A673 (cell line): ENCODE data around the gene NDUFB1. TPM values are rescaled to one million over a fixed set of nuclear protein-coding genes. Genes with fewer than 3 reads are reported as not detected.

Experiments
- BruUV-seq: library from RNA; stranded (reverse); fragments of 400-500 nt; replicated peaks from 2 replicates; lab custom pipeline; 2021; lab: Mats Ljungman, UMichigan
- CTCF ChIA-PET: fragments of 300-600 bp; sonication (Branson Sonifier 250); formaldehyde crosslinking; loops from one replicate; lab custom pipeline; 2022; ENCODE audit warnings: antibody characterized with exemption; lab: Charles Lee
- POLR2A ChIA-PET: fragments of 300-600 bp; sonication (Branson Sonifier 250); formaldehyde crosslinking; loops from one replicate; lab custom pipeline; 2022; ENCODE audit warnings: antibody characterized with exemption; ENCODE audit not compliant: low non-redundant PET; lab: Charles Lee
- DNase-seq: peaks from one replicate; pipeline ENCODE4 v3.0.0-alpha.2; 2015; ENCODE audit warnings: low spot score
- H3K27ac ChIP-seq: fragments of 200-600 bp; sonication (generic); 2 replicates; pipeline ENCODE4 v1.5.1; 2016; ENCODE audit warnings: mixed run types, low read depth, mild to moderate bottlenecking, mixed read lengths, antibody characterized with exemption, low read length; ENCODE audit not compliant: poor library complexity, severe bottlenecking
- H3K27me3 ChIP-seq: fragments of 200-600 bp; sonication (generic); replicated peaks from 2 replicates; pipeline ENCODE4 v1.6.1; 2017; ENCODE audit warnings: mixed run types, low read depth, mild to moderate bottlenecking, mixed read lengths, antibody characterized with exemption, low read length; ENCODE audit not compliant: insufficient read depth, poor library complexity
- H3K36me3 ChIP-seq: fragments of 200-600 bp; sonication (generic); 2 replicates; pipeline ENCODE4 v1.6.1; 2016; ENCODE audit warnings: mixed run types, mild to moderate bottlenecking, mixed read lengths, antibody characterized with exemption, low read length; ENCODE audit not compliant: insufficient read depth, poor library complexity, severe bottlenecking
- H3K4me1 ChIP-seq: fragments of 200-600 bp; sonication (generic); 2 replicates; pipeline ENCODE4 v1.6.1; 2017; ENCODE audit warnings: mixed run types, mild to moderate bottlenecking, mixed read lengths, antibody characterized with exemption, low read length; ENCODE audit not compliant: insufficient read depth, poor library complexity, severe bottlenecking
- H3K4me3 ChIP-seq: fragments of 200-600 bp; sonication (generic); 2 replicates; pipeline ENCODE4 v1.5.1; 2016; ENCODE audit warnings: low read depth, mixed run types, mild to moderate bottlenecking, mixed read lengths, low read length; ENCODE audit not compliant: poor library complexity, severe bottlenecking
- H3K9me3 ChIP-seq: fragments of 200-600 bp; sonication (generic); 2 replicates; pipeline ENCODE4 v1.6.1; 2016; ENCODE audit warnings: mixed run types, low read depth, mild to moderate bottlenecking, mixed read lengths, antibody characterized with exemption, low read length; ENCODE audit not compliant: poor library complexity, severe bottlenecking
- EZH2 ChIP-seq: fragments of 200-600 bp; sonication (generic); IDR thresholded peaks from 2 replicates; pipeline ENCODE4 v1.6.1; 2017; ENCODE audit warnings: borderline replicate concordance, low read depth, mild to moderate bottlenecking, mixed read lengths, antibody characterized with exemption, low read length; ENCODE audit not compliant: poor library complexity, severe bottlenecking
- intact Hi-C: fragments of 100-400 bp; cut with micrococcal nuclease; formaldehyde crosslinking; loops from one replicate; pipeline ENCODE4 v1.10.0; 2022; ENCODE audit not compliant: unreplicated experiment
- total RNA-seq: library from RNA; stranded (reverse); gene quantifications from 2 replicates; pipeline ENCODE4 v1.2.3, GENCODE V29; 2021
- TF ChIP-seq, protein P1 (sequence below): fragments of 300-800, 200-600 bp; sonication (generic); conservative IDR thresholded peaks from 2 replicates; pipeline ENCODE4 v1.5.1; 2017; ENCODE audit warnings: low read depth, mild to moderate bottlenecking, antibody characterized with exemption, low read length, moderate library complexity, mixed read lengths

NDUFB1 gene
- total RNA-seq, 1 experiment from 2014 or later: 140 TPM

DNA sequence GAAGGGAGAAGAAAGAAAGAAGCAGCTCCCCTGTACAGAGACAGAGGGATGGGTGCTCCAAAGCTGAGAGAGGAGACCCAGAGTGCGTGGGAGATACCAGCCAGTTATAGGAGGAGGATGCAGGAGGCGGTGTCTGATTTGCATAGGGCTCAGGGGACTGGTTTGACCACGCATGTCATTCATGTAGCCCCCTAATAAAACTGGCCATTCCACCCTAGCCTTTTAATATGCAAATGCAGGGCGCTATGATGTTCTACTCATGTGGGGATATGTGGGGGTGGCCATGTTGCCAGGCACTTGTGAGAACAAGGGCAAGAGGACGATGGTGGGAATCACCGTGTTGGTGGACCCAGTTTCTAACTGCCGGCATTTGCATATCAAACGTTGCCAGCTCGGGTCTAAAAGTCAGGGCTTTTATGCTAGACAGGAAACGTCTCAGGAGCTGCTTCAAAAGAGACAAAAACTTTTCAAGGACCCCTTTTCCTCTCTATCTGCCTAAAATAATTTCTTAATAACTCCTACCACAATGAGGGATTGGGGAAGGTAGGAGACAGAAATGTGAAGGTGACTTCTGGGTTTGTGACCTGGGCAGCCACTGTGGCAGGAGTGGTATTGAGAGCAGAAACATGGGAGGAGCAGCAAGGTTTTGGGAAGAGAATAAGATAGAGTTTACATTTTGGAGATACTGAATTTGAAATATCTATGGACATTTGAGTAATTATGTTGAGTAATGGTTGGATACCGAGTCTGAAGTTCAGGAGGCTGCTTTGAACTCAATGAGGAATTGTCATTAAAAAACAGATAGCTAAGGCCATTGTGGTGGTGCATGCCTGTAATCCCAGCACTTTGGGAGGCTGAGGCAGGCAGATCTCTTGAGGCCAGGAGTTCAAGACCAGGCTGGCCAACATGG lies 12.9 kb downstream of the NDUFB1 start:
- Histone ChIP-seq H3K36me3 (no peaks in the 10 kb centered on the region), H3K4me3 (no peak overlapping the region), H3K27me3 (no peaks in the 10 kb centered on the region), H3K4me1 (peaks cover 5% of the 10 kb centered on the region), H3K27ac (no peak overlapping the region), H3K9me3 (no peaks in the 10 kb centered on the region)
- TF ChIP-seq, protein P1, sequence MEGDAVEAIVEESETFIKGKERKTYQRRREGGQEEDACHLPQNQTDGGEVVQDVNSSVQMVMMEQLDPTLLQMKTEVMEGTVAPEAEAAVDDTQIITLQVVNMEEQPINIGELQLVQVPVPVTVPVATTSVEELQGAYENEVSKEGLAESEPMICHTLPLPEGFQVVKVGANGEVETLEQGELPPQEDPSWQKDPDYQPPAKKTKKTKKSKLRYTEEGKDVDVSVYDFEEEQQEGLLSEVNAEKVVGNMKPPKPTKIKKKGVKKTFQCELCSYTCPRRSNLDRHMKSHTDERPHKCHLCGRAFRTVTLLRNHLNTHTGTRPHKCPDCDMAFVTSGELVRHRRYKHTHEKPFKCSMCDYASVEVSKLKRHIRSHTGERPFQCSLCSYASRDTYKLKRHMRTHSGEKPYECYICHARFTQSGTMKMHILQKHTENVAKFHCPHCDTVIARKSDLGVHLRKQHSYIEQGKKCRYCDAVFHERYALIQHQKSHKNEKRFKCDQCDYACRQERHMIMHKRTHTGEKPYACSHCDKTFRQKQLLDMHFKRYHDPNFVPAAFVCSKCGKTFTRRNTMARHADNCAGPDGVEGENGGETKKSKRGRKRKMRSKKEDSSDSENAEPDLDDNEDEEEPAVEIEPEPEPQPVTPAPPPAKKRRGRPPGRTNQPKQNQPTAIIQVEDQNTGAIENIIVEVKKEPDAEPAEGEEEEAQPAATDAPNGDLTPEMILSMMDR: no peak
- TF ChIP-seq EZH2: no peak
- BruUV-seq: no TSS peak
- peak; percentile 19 for DNase-seq
- CTCF ChIA-PET: no interaction called here
- POLR2A ChIA-PET: no interaction called here
- intact Hi-C loops: no loop called here

DNA sequence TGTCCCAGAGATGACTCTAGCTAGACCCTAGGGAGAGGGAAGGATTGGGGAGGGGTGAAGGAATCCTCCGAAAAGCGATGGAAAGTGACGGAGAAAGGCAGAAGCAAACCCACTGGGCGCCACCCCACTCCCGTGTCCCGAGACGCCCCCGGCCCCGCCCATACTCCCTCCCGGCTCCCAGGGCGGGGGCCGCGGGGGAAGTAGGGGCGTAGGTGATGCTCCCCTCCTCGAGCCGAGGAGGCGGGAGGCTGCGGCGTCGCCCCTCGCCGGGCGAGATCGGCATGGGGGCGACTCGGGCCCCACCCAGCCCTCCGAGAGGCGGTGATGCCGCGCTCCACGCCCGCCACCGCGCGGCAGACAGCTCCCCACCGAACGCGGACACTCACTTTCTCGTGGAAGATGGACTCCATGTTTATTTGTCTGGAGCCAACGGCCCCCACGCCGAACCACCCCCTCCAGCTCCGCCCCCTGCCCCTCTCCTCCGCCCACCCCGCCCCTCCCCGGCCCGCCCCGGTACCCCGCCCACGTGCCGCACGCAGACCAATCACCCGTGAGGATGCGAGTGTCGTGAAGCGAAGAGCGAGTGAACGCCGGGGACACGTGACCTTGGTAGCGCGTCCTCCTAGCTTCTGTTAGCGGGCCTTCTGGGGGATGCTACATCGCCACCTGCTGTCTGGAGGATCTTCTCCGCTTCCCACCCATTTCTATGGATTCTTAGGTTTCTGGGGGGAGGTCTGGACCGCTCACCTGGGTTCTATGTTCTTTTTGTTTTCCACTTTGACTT lies 15.2 kb downstream of the NDUFB1 start, which contains the start of gene ATXN3:
Gene ATXN3 (minus strand): TSS at position 440 of the 784 bp plus-strand sequence. CDS start 30 bp downstream, at position 410.
- Histone ChIP-seq H3K9me3 (no peaks in the 10 kb centered on the region), H3K4me1 (peaks cover 5% of the 10 kb centered on the region), H3K27ac (peak within 1 kb of the TSS; percentile 86), H3K4me3 (peak within 1 kb of the TSS; percentile 70), H3K36me3 (no peaks in the 10 kb centered on the region), H3K27me3 (no peaks in the 10 kb centered on the region)
- POLR2A ChIA-PET: interaction anchor here (0.5 to 1.0 kb wide), 4 partner anchors 11 to 1402 kb away, joined by 3 to 6 read pairs (median 4); no protein-coding TSS in a partner anchor
- TF ChIP-seq, protein P1: peak; percentile 82
- TF ChIP-seq EZH2: no peak
- intact Hi-C loops: no loop called here
- no TSS peak for BruUV-seq
- DNase-seq: peak; percentile 99
- CTCF ChIA-PET: interaction anchor here (0.6 to 1.8 kb wide), 7 partner anchors 11 to 109 kb away, joined by 3 to 19 read pairs (median 4); partner anchors contain the start of genes CPSF2, NDUFB1 and TRIP11

DNA sequence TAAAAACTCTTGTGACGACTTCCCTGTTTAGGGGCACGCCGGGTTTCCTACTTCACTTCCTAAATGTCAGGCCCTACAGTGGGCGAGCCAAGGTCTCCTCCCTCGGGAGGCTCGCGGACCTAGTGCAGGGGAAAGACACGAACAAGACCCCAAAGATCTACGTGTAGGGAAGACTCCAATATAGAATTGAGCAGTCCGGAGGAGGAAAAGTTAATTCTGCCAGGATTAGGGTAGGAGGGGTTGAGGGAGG lies 15.7 kb downstream of the NDUFB1 start:
- Histone ChIP-seq H3K36me3 (no peaks in the 10 kb centered on the region), H3K9me3 (no peaks in the 10 kb centered on the region), H3K27me3 (no peaks in the 10 kb centered on the region), H3K27ac (peak overlapping the region; percentile 86), H3K4me3 (peak overlapping the region; percentile 70), H3K4me1 (peaks cover 5% of the 10 kb centered on the region)
- ChIA-PET CTCF (interaction anchor here (0.8 to 1.8 kb wide), 4 partner anchors 12 to 109 kb away, joined by 4 to 19 read pairs (median 6); partner anchors contain the start of genes CPSF2, NDUFB1 and TRIP11), POLR2A (interaction anchor here (0.5 kb wide), 1 partner anchor 1401 kb away, joined by 3 read pairs; no protein-coding TSS in a partner anchor)
- intact Hi-C loops: no loop called here
- TF ChIP-seq, protein P1: no peak
- no peak for TF ChIP-seq EZH2
- peak; percentile 55 for DNase-seq
- no TSS peak for BruUV-seq
